ENCODE data around the gene GBGT1. TPM values are rescaled to one million over a fixed set of nuclear protein-coding genes. Genes with fewer than 3 reads are reported as not detected.

GBGT1 gene
- total RNA-seq, 1 donor from 2014 or later, result 10.0 TPM

DNA sequence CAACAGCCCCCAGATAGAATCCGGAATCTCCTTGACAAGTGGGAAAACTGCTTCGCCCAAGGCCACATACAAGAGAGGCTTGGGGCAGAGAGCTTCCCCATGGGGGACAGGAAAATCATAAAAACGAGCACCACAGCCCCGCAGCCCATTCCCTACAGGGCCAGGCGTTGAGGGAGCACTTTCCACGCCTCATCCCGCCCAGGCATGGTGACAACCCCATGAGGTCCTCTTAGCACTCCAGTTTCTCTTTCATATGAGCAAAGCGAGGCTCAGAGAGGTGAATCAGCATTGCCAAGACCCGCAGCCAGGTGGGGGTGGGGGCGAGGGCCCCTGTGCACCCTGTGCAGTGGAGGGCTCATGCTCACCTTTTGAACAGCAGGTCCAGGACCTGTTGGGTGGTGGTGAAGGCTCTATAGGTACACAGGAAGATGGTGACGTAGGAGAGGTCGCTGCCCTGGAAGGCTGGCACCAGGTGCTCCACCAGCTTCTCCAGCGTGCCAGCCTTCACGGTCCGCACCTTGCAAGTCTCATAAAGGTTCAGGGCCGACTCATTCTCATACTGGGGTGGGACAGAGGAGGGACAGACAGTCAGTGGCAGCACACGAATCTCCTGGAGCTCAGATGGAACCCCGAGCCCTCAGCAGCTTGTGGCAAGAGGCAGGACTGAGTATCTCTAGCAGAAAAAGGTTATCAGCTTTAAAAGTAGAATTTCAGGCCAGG lies 53.6 kb downstream of the GBGT1 start:
- no peak overlapping the region for H3K4me3 ChIP-seq (ENCODE audit: low read depth, low read length)
- TF ChIP-seq, protein P1, sequence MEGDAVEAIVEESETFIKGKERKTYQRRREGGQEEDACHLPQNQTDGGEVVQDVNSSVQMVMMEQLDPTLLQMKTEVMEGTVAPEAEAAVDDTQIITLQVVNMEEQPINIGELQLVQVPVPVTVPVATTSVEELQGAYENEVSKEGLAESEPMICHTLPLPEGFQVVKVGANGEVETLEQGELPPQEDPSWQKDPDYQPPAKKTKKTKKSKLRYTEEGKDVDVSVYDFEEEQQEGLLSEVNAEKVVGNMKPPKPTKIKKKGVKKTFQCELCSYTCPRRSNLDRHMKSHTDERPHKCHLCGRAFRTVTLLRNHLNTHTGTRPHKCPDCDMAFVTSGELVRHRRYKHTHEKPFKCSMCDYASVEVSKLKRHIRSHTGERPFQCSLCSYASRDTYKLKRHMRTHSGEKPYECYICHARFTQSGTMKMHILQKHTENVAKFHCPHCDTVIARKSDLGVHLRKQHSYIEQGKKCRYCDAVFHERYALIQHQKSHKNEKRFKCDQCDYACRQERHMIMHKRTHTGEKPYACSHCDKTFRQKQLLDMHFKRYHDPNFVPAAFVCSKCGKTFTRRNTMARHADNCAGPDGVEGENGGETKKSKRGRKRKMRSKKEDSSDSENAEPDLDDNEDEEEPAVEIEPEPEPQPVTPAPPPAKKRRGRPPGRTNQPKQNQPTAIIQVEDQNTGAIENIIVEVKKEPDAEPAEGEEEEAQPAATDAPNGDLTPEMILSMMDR (conservative IDR thresholded peaks at IDR 0.05; ENCODE audit: low read depth, low read length), result no peak
- DNase-seq (ENCODE audit: low read depth), result no peak

DNA sequence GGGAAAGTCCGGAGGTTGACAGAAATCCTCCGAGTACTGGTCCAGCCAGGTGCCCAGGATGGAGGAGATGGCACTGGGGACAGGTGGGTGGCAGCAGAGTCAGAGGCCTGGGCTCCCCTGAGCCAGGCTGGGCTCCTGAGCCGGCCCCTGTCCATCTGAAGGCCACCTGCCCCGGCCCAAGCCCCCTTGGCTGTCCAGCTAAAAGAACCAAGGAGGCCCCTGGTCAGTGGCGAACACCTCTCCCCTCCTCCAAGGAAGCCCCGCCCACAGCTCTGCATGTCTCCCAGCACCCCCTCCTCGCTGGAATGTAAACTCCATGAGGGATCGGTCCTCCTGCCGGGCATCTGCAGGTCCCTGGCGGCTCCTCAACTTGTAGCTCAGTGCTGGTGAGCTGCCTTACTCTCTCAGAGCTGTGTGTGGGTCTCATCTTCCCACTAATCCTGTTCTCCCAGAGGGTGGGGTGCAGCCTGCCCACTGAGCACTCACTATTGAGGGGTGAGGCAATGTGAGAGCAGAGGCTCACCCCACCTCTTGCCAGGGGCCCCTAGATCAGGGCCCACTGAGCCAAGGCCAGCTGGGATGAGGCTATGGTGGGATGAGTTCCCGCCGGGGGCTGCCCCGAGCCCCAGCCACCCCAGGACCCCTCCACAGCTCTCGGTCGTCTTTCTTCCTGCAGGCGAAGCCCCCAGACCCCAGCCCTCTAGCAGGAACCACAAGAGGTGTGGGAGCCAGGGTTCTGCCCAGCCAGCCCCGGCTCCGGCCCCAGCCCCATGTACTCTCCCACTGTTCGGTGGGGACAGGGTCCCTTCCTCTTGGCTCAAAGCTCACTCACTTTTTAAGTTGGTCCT lies 54.7 kb downstream of the GBGT1 start:
- no peak overlapping the region for H3K4me3 ChIP-seq (ENCODE audit: low read depth, low read length)
- no peak for DNase-seq (ENCODE audit: low read depth)
- TF ChIP-seq, protein P1 (conservative IDR thresholded peaks at IDR 0.05; ENCODE audit: low read depth, low read length), result no peak

DNA sequence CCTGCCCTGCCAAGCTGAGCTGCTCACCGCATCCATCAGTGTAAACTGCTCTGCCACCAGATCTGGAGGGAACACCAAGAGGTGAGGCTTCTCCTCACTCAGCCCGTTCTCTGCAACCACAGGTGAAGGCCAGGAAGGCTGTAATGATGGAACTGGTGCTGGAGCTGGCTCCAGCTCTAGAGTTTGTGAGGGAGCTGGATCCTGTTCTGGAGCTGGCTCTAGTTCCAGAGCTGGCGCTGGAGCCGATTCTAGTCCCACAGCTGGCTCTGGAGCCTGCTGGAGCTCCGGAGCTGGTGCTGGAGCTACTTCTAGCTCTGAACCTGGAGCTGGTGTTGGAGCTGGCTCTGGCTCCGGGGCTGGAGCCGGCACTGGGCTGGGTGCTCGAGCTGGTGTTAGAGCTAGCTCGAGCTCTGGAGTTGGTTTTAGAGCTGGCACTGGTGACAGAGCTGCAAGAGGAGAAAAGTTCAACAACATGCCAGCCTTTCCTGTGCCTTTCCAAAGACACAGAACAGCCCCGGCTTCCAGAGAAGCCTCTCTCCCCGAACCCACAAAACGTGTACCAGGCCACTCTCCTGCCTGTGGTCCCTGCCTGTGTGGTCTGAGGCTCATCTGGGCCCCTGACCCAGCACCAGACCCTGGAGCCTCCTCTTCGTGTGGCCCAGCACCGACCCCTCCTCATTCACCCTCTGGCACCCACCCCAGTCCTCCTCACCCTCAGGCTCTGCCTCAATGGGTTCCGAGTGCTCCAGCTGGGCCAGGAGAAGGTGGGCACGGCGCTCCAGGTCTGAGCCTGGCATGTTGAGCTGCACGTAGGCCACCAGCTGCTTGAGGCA lies 55.5 kb downstream of the GBGT1 start:
- TF ChIP-seq, protein P1 (conservative IDR thresholded peaks at IDR 0.05; ENCODE audit: low read depth, low read length), result no peak
- no peak for DNase-seq (ENCODE audit: low read depth)
- no peak overlapping the region for H3K4me3 ChIP-seq (ENCODE audit: low read depth, low read length)

DNA sequence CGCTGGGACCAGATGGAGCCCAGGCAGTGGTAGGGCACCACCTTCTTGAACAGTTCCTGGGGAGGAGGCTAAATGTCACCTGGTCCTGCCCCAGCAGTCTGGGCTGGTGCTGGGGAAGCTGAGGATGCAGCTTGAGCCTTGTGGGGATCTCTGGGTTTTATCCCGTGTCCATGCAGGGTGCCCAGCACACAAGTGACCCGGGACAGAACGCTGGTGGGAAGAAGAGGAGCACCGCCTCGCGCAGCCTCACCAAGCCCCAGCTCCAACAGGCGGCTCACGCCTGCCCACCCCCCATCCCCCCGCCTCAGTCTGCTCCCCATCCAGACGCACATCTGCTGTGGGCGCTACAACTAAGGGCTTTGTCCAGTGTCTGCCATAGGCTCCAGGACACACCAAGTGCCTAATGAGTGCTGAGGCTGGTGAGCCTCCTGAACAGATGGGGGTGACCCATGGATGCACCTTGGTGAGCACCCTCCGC lies 56.4 kb downstream of the GBGT1 start:
- no peak for DNase-seq (ENCODE audit: low read depth)
- H3K4me3 ChIP-seq (ENCODE audit: low read depth, low read length), result no peak overlapping the region
- TF ChIP-seq, protein P1 (conservative IDR thresholded peaks at IDR 0.05; ENCODE audit: low read depth, low read length), result no peak

DNA sequence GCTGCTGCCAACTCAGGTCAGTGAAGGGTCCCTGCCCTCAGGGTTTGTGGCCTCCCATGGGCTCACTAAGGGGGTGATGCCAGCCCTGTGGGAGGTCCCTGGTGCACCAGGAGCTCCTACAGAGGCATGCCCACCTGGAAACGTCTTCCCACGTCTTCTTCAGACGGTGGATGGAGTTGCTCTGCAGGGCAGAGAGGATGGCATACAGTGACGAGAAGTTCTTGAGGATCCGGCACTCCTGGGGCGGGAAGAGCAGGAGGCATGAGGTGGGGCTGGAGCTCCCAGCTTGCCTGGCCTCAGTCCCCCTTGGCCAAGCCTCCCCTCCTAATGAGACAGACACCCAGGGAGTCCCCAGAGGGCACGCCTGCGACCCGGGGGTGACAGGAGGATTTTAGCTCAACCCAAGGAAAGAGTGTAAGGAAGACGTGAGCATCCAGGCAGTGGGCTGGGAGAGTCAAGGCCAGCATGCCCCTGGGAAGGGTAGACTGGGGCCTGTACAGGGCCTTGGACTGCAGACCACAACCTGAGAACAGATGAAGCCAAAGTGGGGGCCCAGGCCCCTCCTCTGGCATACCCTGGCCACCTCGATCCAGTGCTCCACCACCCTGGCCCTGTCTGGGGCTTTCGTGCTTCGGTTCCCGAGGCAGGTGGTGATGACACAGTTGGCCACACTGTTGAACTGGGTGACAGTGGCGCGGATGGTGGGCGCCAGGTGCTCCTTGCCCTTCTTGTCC lies 57.0 kb downstream of the GBGT1 start:
- no peak for DNase-seq (ENCODE audit: low read depth)
- TF ChIP-seq, protein P1 (conservative IDR thresholded peaks at IDR 0.05; ENCODE audit: low read depth, low read length), result no peak
- no peak overlapping the region for H3K4me3 ChIP-seq (ENCODE audit: low read depth, low read length)

DNA sequence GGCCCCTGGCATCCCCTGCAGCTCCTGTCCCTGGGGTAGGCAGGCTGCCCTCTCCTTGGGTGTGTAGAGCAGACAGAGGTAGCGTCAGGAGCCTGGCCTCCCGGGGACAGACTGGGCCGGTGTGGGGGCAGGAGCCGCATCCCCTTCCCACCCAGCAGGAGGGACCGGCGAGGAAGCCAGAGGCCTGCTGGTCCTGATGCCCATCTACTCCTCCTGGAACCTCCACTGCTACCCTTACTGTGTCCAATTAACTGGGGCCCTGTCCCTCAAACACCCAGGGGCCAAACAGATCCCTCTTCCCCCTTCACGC lies 58.3 kb downstream of the GBGT1 start:
- no peak for DNase-seq (ENCODE audit: low read depth)
- TF ChIP-seq, protein P1 (conservative IDR thresholded peaks at IDR 0.05; ENCODE audit: low read depth, low read length), result no peak
- no peak overlapping the region for H3K4me3 ChIP-seq (ENCODE audit: low read depth, low read length)

Data from epithelial cell of proximal tubule (primary cell).